ENCODE data around the gene MMD2. TPM values are rescaled to one million over a fixed set of nuclear protein-coding genes. Genes with fewer than 3 reads are reported as not detected.

The MMD2 gene, protein sequence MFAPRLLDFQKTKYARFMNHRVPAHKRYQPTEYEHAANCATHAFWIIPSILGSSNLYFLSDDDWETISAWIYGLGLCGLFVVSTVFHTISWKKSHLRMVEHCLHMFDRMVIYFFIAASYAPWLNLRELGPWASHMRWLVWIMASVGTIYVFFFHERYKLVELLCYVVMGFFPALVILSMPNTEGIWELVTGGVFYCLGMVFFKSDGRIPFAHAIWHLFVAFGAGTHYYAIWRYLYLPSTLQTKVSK
- not detected for total RNA-seq

DNA sequence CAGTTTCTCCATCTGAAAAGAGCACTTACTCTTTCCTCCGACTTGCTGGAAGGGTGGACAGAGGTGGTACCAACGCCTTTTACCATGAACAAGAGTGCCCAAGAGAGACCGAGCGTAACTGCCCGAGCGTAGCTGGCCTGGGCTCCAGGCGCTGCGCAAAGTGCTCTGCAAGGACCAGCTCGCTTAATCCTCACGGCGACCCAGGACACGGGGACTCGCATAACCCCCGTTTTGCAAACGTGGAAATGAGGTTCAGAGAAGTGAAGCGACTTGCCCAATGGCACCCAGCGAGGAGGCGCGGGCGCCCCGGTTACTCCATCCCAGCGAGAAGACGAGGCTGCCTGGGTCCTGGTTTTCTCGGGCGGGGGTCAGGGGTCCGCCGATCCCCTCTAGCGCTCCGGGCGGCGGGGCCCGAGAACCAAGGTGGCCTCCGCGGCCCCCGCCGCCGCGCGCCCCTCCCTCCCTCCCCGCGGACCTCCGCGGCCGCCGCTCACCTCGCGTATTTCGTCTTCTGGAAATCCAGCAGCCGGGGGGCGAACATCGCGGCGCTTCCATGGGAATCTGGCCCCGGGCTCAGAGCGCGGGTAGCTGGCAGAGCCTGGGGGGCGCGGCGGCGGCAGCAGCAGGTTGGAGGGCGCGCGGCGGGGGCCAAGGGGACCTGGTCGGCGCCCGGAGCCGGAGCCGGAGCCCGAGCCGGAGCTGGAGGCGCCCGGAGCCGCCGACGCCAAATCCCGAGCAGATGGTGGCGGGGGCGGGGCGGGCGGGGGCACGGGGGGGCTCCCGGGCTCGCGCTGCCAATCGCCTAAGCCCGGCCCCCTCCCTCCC lies at the start of gene MMD2:
MMD2 (minus strand) TSS at position 711 of the 825 bp plus-strand sequence; CDS start at position 541, 170 bp downstream.
- no peak within 1 kb of the TSS for H3K27ac ChIP-seq
- H3K27me3 ChIP-seq = peaks cover 4 to 92% (median 9%) of the 10 kb centered on the region in 4 donors
- TF ChIP-seq POLR2A (IDR thresholded peaks at IDR 0.05) = no peak
- TF ChIP-seq, protein P1, sequence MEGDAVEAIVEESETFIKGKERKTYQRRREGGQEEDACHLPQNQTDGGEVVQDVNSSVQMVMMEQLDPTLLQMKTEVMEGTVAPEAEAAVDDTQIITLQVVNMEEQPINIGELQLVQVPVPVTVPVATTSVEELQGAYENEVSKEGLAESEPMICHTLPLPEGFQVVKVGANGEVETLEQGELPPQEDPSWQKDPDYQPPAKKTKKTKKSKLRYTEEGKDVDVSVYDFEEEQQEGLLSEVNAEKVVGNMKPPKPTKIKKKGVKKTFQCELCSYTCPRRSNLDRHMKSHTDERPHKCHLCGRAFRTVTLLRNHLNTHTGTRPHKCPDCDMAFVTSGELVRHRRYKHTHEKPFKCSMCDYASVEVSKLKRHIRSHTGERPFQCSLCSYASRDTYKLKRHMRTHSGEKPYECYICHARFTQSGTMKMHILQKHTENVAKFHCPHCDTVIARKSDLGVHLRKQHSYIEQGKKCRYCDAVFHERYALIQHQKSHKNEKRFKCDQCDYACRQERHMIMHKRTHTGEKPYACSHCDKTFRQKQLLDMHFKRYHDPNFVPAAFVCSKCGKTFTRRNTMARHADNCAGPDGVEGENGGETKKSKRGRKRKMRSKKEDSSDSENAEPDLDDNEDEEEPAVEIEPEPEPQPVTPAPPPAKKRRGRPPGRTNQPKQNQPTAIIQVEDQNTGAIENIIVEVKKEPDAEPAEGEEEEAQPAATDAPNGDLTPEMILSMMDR (IDR thresholded peaks at IDR 0.05) = no peak
- intact Hi-C loops (cut with DNase I) = no loop called here
- peak within 1 kb of the TSS; percentile 2 to 64 (median 25) for H3K4me3 ChIP-seq
- DNase-seq = no peak
- H3K4me1 ChIP-seq = peaks cover 3 to 13% (median 9%) of the 10 kb centered on the region in 3 donors
- WGBS, 2 donors = 9 to 11% methylated on average over 8 to 13 of the region's 87 CpGs
- H3K36me3 ChIP-seq = no peaks in the 10 kb centered on the region
- no peaks in the 10 kb centered on the region for H3K9me3 ChIP-seq

DNA sequence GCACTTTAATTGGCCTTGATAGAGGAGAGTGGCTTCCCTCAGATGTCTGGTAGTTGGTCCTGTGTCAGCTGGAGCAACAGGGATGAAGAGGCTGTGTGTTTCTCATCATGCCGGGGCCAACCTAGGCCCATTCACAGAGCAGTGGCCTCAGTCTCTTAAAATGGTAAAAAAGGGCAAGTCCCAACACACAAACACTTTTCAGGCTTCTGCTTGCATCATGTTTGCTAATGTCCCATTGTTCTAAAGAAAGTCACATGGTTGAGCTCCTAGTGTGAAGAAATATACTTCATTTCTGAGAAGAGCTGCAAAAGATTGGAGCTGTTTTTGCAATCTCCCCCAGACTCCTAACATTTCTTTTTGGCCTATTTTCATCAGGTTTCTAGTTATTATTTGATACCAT lies 46.1 kb upstream of the MMD2 start:
- WGBS, 2 donors = 50 to 60% methylated on average over 1 of the region's 1 CpG
- no peak for DNase-seq
- H3K27ac ChIP-seq = no peak overlapping the region
- H3K27me3 ChIP-seq = no peaks in the 10 kb centered on the region
- H3K4me1 ChIP-seq = peaks cover 0 to 16% (median 0%) of the 10 kb centered on the region in 3 donors
- TF ChIP-seq, protein P1 (IDR thresholded peaks at IDR 0.05) = no peak
- no peak for TF ChIP-seq POLR2A (IDR thresholded peaks at IDR 0.05)
- peaks cover 0 to 17% (median 0%) of the 10 kb centered on the region in 3 donors for H3K36me3 ChIP-seq
- intact Hi-C loops (cut with DNase I) = no loop called here
- H3K4me3 ChIP-seq = no peak overlapping the region
- H3K9me3 ChIP-seq = no peaks in the 10 kb centered on the region

DNA sequence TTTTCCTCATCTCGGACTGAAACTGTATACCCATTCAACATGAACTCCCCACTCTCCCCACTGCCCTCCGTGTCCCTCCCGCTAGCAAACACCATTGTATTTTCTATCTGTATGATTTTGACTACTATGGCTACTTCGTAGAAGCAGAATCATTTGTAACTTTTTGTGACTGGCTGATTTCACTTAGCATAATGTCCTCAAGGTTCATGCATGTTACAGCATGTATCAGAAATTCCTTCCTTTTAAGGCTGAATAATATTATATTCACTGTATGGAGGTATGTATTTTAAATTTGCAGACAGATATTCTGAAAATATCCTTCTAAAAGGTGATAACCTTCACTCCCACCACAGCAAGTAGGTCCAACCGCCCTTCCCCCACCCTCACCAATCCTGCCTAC lies 42.9 kb upstream of the MMD2 start:
- no peaks in the 10 kb centered on the region for H3K27me3 ChIP-seq
- no peak overlapping the region for H3K4me3 ChIP-seq
- intact Hi-C loops (cut with DNase I) = no loop called here
- TF ChIP-seq, protein P1 (IDR thresholded peaks at IDR 0.05) = no peak
- TF ChIP-seq POLR2A (IDR thresholded peaks at IDR 0.05) = no peak
- WGBS, 2 donors = 45 to 71% methylated on average over 5 of the region's 5 CpGs
- H3K9me3 ChIP-seq = no peaks in the 10 kb centered on the region
- H3K27ac ChIP-seq = peak overlapping the region in 3 of 4 donors; percentile 10 to 34 (median 30)
- DNase-seq = no peak
- H3K4me1 ChIP-seq = peaks cover 0 to 16% (median 0%) of the 10 kb centered on the region in 3 donors
- peaks cover 0 to 33% (median 5%) of the 10 kb centered on the region in 3 donors for H3K36me3 ChIP-seq

DNA sequence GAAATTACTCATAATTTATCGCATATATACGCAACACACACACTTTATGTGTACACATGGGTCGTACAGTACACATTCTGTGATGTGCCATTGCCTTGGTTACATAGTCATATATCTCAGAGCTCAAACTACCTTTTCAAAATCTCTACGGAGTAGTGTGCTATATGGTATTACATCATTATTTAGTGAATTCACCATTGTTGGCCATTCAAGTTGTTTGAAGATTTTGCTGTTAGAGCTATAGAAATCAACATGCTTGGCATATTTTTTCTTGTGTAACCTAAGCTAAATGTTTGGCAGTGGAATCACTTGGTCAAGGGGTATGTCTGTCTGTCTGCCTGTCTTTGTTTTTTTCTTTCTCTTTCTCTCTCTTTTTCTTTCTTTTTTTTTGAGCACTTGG lies 42.0 kb upstream of the MMD2 start:
- no peak for TF ChIP-seq POLR2A (IDR thresholded peaks at IDR 0.05)
- TF ChIP-seq, protein P1 (IDR thresholded peaks at IDR 0.05) = no peak
- H3K36me3 ChIP-seq = peaks cover 0 to 42% (median 6%) of the 10 kb centered on the region in 3 donors
- no peak for DNase-seq
- no peak overlapping the region for H3K27ac ChIP-seq
- H3K9me3 ChIP-seq = no peaks in the 10 kb centered on the region
- H3K4me3 ChIP-seq = no peak overlapping the region
- intact Hi-C loops (cut with DNase I) = no loop called here
- WGBS, 2 donors = 81 to 91% methylated on average over 4 of the region's 4 CpGs
- H3K27me3 ChIP-seq = no peaks in the 10 kb centered on the region
- H3K4me1 ChIP-seq = peaks cover 0 to 16% (median 0%) of the 10 kb centered on the region in 3 donors
